ENCODE data around the gene FAM149A. TPM values are rescaled to one million over a fixed set of nuclear protein-coding genes. Genes with fewer than 3 reads are reported as not detected.

The FAM149A gene
- total RNA-seq, 1 donor = 10.8 TPM

DNA sequence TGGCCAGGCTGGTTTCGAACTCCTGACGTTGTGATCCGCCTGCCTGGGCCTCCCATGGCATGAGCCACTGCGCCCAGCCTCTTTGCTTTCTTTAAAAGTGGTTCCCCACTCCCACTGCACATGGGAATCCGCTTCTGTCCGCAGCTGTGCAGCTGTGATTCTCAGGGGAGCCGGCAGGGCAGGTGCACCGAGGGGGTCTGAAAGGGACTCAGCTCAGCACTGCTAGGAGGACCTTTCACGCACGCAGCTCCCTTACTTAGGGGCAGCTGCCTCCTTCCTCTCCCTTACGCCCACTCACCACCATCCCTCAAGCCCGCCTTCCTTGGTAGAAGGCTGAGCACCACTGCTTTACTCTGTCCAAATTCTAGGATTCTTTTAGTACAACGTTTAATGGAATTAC lies 46.4 kb downstream of the FAM149A start:
- no peak for DNase-seq (ENCODE audit: low read depth)
- H3K4me3 ChIP-seq (ENCODE audit: low read depth, low read length) = no peak overlapping the region
- TF ChIP-seq, protein P1, sequence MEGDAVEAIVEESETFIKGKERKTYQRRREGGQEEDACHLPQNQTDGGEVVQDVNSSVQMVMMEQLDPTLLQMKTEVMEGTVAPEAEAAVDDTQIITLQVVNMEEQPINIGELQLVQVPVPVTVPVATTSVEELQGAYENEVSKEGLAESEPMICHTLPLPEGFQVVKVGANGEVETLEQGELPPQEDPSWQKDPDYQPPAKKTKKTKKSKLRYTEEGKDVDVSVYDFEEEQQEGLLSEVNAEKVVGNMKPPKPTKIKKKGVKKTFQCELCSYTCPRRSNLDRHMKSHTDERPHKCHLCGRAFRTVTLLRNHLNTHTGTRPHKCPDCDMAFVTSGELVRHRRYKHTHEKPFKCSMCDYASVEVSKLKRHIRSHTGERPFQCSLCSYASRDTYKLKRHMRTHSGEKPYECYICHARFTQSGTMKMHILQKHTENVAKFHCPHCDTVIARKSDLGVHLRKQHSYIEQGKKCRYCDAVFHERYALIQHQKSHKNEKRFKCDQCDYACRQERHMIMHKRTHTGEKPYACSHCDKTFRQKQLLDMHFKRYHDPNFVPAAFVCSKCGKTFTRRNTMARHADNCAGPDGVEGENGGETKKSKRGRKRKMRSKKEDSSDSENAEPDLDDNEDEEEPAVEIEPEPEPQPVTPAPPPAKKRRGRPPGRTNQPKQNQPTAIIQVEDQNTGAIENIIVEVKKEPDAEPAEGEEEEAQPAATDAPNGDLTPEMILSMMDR (IDR thresholded peaks at IDR 0.05; ENCODE audit: insufficient read depth, low read length) = no peak

DNA sequence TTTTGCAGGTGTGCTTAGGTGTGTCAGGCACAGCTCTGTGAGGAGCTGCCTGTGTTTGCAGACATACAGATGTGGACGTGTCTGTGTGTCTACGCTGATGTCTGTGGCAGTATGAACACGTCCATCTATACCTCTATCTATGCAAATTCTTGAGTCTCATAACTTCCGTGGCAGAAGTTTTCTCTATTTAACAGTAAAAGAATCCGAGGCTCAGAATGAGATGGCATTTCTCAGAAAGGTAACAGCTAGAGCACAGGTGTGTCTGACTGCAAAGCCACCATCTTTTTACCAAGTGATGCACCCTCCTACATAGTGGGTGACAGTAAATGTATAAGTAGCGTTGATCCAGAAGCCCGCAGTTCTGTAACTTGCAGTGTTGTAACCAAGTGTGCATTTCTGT lies 47.0 kb downstream of the FAM149A start:
- DNase-seq (ENCODE audit: low read depth) = no peak
- TF ChIP-seq, protein P1 (IDR thresholded peaks at IDR 0.05; ENCODE audit: insufficient read depth, low read length) = no peak
- H3K4me3 ChIP-seq (ENCODE audit: low read depth, low read length) = no peak overlapping the region

DNA sequence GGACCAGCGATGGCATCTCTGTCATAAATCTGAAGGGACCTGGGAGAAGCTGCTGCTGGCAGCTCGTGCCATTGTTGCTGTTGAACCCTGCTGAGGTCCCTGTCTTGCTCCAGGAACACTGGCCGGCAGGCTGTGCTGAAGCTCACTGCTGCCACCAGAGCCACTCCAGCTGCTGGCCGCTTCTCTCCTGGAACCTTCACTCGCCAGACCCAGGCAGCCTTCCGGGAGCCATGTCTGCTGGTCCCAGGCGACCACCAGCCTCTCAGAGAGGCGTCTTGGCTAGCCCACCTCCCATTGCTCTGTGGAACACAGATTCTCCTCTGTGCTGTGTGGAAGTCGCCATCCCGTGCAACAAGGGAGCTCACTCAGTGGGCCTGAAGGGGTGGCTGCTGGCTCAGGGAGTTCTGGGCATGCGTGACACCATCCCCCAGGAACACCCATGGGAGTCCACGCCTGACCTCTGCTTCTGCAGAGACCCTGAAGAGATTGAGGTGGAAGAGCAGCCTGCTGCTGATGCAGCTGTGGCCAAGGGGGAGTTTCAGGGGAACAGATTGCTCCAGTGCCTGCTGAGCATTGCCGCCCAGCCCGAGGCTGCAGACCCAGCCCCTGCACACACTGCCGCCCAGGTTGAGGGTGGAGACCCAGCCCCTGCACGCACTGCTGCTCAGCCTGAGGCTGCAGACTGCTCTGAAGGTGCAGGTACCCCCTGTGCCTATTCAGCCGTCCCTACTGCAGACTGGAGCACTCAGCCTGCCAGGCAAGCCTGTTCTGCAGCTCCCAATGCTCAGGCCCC lies 53.7 kb downstream of the FAM149A start:
- TF ChIP-seq, protein P1 (IDR thresholded peaks at IDR 0.05; ENCODE audit: insufficient read depth, low read length) = no peak
- no peak overlapping the region for H3K4me3 ChIP-seq (ENCODE audit: low read depth, low read length)
- DNase-seq (ENCODE audit: low read depth) = no peak

DNA sequence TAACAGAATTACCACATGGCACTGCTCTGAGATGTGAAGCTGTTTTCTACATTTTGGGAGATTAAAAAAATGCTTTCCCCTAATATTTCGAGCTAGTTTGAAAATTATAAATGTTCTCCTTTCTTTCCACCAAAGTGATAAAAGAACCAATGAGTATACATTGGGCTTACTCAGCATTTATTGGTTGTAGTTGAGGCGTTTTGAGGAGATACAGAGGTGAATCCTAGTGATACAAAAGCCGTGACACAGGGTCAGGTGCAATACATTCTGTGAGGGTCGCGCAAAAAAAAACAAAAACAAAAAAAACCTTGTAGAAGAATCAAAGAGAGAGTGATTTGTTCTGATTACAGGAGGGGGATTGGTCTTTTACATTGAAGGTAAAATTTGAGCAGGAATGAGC lies 54.5 kb downstream of the FAM149A start:
- no peak for DNase-seq (ENCODE audit: low read depth)
- TF ChIP-seq, protein P1 (IDR thresholded peaks at IDR 0.05; ENCODE audit: insufficient read depth, low read length) = no peak
- no peak overlapping the region for H3K4me3 ChIP-seq (ENCODE audit: low read depth, low read length)

DNA sequence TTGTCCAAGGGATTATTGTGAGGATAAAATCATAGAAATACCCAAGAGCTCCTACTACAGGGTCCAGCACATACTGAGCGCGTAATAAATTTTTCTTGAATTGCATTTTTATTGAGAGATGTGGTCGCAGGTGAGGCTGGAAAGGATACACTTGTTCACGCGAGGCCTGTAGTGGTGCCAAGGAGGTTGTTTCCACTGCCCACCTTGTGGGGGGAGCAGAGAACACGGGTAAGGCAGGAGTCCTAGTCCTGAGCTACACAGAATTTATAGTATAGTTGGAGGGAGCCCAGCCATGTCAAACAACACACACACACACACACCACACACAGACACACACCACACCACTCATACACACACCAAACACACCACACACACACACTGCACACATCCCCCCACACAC lies 55.1 kb downstream of the FAM149A start:
- DNase-seq (ENCODE audit: low read depth) = no peak
- H3K4me3 ChIP-seq (ENCODE audit: low read depth, low read length) = no peak overlapping the region
- TF ChIP-seq, protein P1 (IDR thresholded peaks at IDR 0.05; ENCODE audit: insufficient read depth, low read length) = no peak

DNA sequence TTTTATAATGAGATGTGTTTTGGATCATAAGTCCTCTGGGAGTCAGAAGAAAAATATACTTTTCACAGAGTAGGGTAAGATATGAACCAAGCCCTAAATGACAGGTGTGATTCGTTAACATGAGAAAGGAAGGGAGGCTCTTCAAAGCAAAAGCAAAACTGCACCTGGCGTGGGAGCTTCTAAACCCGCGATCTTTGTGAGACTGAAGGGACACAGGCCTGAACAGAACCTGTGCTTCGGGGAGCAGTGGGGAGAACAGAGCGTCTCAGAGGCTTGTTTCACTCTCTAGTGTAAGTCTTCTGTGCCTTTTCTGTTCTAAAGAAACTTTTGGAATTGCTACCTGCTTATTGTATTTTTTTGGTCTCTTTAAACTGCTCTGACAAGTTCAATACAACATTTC lies 56.6 kb downstream of the FAM149A start:
- TF ChIP-seq, protein P1 (IDR thresholded peaks at IDR 0.05; ENCODE audit: insufficient read depth, low read length) = no peak
- no peak for DNase-seq (ENCODE audit: low read depth)

More for the DNA sequence above, 56.6 kb downstream of the FAM149A start:
- no peak overlapping the region for H3K4me3 ChIP-seq (ENCODE audit: low read depth, low read length)

All from fibroblast of the aortic adventitia (primary cell).